ENCODE data around the gene GPN2. TPM values are rescaled to one million over a fixed set of nuclear protein-coding genes. Genes with fewer than 3 reads are reported as not detected.

GPN2 gene
- total and polyA plus RNA-seq, 2 donors (not counting 1 experiment from before 2014, with no cell fraction given), result 15.2 to 43.5 TPM

- no peaks in the 10 kb centered on the region for H3K9me3 ChIP-seq (ENCODE audit: control extremely low read depth in 1 of 3, control insufficient read depth in 2 of 3, insufficient read depth in 1 of 3, low read length in 2 of 3)
Measured at GRCh38 chr1:26856181-26856580, 33.9 kb downstream of the GPN2 start.

DNA sequence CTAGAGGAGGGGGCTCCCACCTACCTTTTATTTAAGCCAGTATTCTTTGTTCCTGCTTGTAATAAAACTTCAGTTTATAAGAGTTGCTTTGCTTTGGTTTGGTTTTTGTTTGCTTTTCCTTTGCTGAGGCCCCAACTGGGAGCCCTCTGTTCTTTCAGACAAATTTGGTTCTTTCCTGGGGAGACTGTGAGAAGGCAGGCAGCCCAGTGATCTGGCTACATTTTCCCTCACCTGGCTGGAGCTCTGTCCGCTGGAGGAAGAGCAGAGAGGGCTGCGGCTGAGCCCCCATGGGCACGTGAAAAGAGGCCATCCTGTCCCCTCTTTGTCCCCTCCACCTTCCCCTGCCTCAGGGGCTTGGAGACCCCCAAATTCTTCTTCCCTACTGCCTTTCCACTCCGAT lies 34.4 kb downstream of the GPN2 start:
- DNase-seq (no peak), ATAC-seq (ENCODE audit: low read depth) (no peak)
- whole genome bisulfite sequencing (ENCODE audit: insufficient coverage), result 86% methylated on average over 1 of the region's 4 CpGs
- Histone ChIP-seq H3K9me3 (ENCODE audit: control extremely low read depth in 1 of 3, control insufficient read depth in 2 of 3, insufficient read depth in 1 of 3, low read length in 2 of 3) (no peaks in the 10 kb centered on the region), H3K9ac (ENCODE audit: low read length) (no peak overlapping the region), H3K27me3 (replicated peaks in 1 of 4; ENCODE audit: control extremely low read depth in 1 of 4, control insufficient read depth in 3 of 4, insufficient read depth in 4 of 4, low read length in 3 of 4) (no peaks in the 10 kb centered on the region), H3K4me3 (ENCODE audit: control extremely low read depth in 1 of 5, extremely low read depth in 1 of 5, insufficient read depth in 1 of 5, low read depth in 2 of 5, low read length in 4 of 5) (no peak overlapping the region), H2AFZ (ENCODE audit: insufficient read depth, low read depth, low read length, poor library complexity, severe bottlenecking) (no peak overlapping the region), H3K27ac (ENCODE audit: low read length in 2 of 2) (no peak overlapping the region), H4K20me1 (ENCODE audit: control insufficient read depth, insufficient read depth, low read length, poor library complexity, severe bottlenecking) (no peaks in the 10 kb centered on the region), H3K4me1 (ENCODE audit: control insufficient read depth in 2 of 2, insufficient read depth in 2 of 2, low read length in 2 of 2) (no peaks in the 10 kb centered on the region), H3K79me2 (ENCODE audit: control insufficient read depth, insufficient read depth, low read length) (no peaks in the 10 kb centered on the region), H3K4me2 (replicated peaks; ENCODE audit: low read depth, low read length, poor library complexity, severe bottlenecking) (no peak overlapping the region), H3K36me3 (replicated peaks in 1 of 2; ENCODE audit: control extremely low read depth in 1 of 2, control insufficient read depth in 1 of 2, extremely low read depth in 1 of 2, insufficient read depth in 2 of 2, low read length in 1 of 2) (peaks cover 0 to 36% of the 10 kb centered on the region in 2 experiments)
- H3K4me3 Mint-ChIP-seq, result no peak overlapping the region
- H3K9me3 Mint-ChIP-seq (ENCODE audit: insufficient read depth), result no peaks in the 10 kb centered on the region
- H3K4me1 Mint-ChIP-seq, result no peaks in the 10 kb centered on the region
- CTCF ChIA-PET, result interaction anchor here (0.9 to 3.9 kb wide), 9 partner anchors 11 to 254 kb away, joined by 3 to 27 read pairs (median 6); partner anchors contain the start of gene GPN2
- no peaks in the 10 kb centered on the region for H3K27me3 Mint-ChIP-seq
- intact Hi-C loops (cut with micrococcal nuclease), result no loop called here
- no peak overlapping the region for H3K27ac Mint-ChIP-seq
- POLR2A ChIA-PET, result interaction anchor here (1.1 kb wide), 1 partner anchor 10 kb away, joined by 3 read pairs; no protein-coding TSS in a partner anchor
- no peak for TF ChIP-seq EZH2 (IDR thresholded peaks at IDR 0.05; ENCODE audit: borderline replicate concordance, insufficient read depth, low read depth, low read length, poor library complexity, severe bottlenecking)
- TF ChIP-seq CTCF (IDR thresholded peaks at IDR 0.05), result no peak

More at GRCh38 chr1:26856181-26856580, 33.9 kb downstream of the GPN2 start:
- Histone ChIP-seq H3K79me2 (ENCODE audit: control insufficient read depth, insufficient read depth, low read length) (no peaks in the 10 kb centered on the region), H3K4me2 (replicated peaks; ENCODE audit: low read depth, low read length, poor library complexity, severe bottlenecking) (no peak overlapping the region), H3K9ac (ENCODE audit: low read length) (no peak overlapping the region), H3K27me3 (replicated peaks in 1 of 4; ENCODE audit: control extremely low read depth in 1 of 4, control insufficient read depth in 3 of 4, insufficient read depth in 4 of 4, low read length in 3 of 4) (no peaks in the 10 kb centered on the region), H3K36me3 (replicated peaks in 1 of 2; ENCODE audit: control extremely low read depth in 1 of 2, control insufficient read depth in 1 of 2, extremely low read depth in 1 of 2, insufficient read depth in 2 of 2, low read length in 1 of 2) (peaks cover 0 to 31% of the 10 kb centered on the region in 2 experiments), H3K4me1 (ENCODE audit: control insufficient read depth in 2 of 2, insufficient read depth in 2 of 2, low read length in 2 of 2) (no peaks in the 10 kb centered on the region), H4K20me1 (ENCODE audit: control insufficient read depth, insufficient read depth, low read length, poor library complexity, severe bottlenecking) (no peaks in the 10 kb centered on the region), H3K4me3 (ENCODE audit: control extremely low read depth in 1 of 5, extremely low read depth in 1 of 5, insufficient read depth in 1 of 5, low read depth in 2 of 5, low read length in 4 of 5) (no peak overlapping the region), H3K27ac (ENCODE audit: low read length in 2 of 2) (no peak overlapping the region), H2AFZ (ENCODE audit: insufficient read depth, low read depth, low read length, poor library complexity, severe bottlenecking) (no peak overlapping the region)
- DNase-seq (no peak), ATAC-seq (ENCODE audit: low read depth) (no peak)
- Mint-ChIP-seq H3K27ac (no peak overlapping the region), H3K4me3 (no peak overlapping the region), H3K4me1 (no peaks in the 10 kb centered on the region), H3K27me3 (no peaks in the 10 kb centered on the region), H3K9me3 (ENCODE audit: insufficient read depth) (no peaks in the 10 kb centered on the region)
- ChIA-PET CTCF (interaction anchor here (1.5 to 3.9 kb wide), 6 partner anchors 10 to 35 kb away, joined by 4 to 27 read pairs (median 11); partner anchors contain the start of gene GPN2), POLR2A (no interaction called here)
- no peak for TF ChIP-seq CTCF (IDR thresholded peaks at IDR 0.05)
- no peak for TF ChIP-seq EZH2 (IDR thresholded peaks at IDR 0.05; ENCODE audit: borderline replicate concordance, insufficient read depth, low read depth, low read length, poor library complexity, severe bottlenecking)
- intact Hi-C loops (cut with micrococcal nuclease), result no loop called here
- 98% methylated on average over 4 of the region's 11 CpGs for WGBS (ENCODE audit: insufficient coverage)

Measured in B cell (primary cell).